Adipose tissue (tissue), 3 donors: ENCODE data around the gene ARMC3. TPM values are rescaled to one million over a fixed set of nuclear protein-coding genes. Genes with fewer than 3 reads are reported as not detected.

Experiments
- H3K27ac ChIP-seq: one replicate; pipeline ENCODE4 v1.5.1; 2013; ENCODE audit warnings: low read depth, low read length
- WGBS, 3 donors: extraction: QIAGEN DNeasy Blood & Tissue Kit; methylation state at CpG; one replicate each; pipeline ENCODE4 v1.1.7; 2013; 5-methylcytosine and 5-hydroxymethylcytosine counted together
- polyA plus RNA-seq, 3 donors: library from polyadenylated mRNA; stranded (reverse); fragments of 200-250 nt; gene quantifications; one replicate each; pipeline ENCODE4 v1.2.3, GENCODE V29; 2013
- donor health status: healthy with polysubstance abuse.
- donor health status: Bipolar disorder and iron deficiency.
- donor health status: healthy.

ARMC3 gene
- polyA plus RNA-seq, 3 donors = 0.08 TPM; not detected in 2

GRCh38 chr10:23031318-23031717 is 103.5 kb downstream of the ARMC3 start:
- no peak overlapping the region for H3K27ac ChIP-seq
- 80 to 84% (median 83%) methylated on average over 3 of the region's 3 CpGs for whole genome bisulfite sequencing, 3 donors

GRCh38 chr10:23034790-23035189 is 106.9 kb downstream of the ARMC3 start:
- no peak overlapping the region for H3K27ac ChIP-seq

GRCh38 chr10:23035569-23035968 is 107.7 kb downstream of the ARMC3 start:
- no peak overlapping the region for H3K27ac ChIP-seq

GRCh38 chr10:23037152-23037551 is 109.3 kb downstream of the ARMC3 start:
- H3K27ac ChIP-seq = no peak overlapping the region
- WGBS, 3 donors = 70 to 90% (median 73%) methylated on average over 10 of the region's 10 CpGs

GRCh38 chr10:23037561-23037960 is 109.7 kb downstream of the ARMC3 start:
- 56 to 85% (median 64%) methylated on average over 4 of the region's 4 CpGs for WGBS, 3 donors
- H3K27ac ChIP-seq = no peak overlapping the region

GRCh38 chr10:23038172-23038571 is 110.3 kb downstream of the ARMC3 start:
- WGBS, 3 donors = 91 to 96% (median 92%) methylated on average over 5 of the region's 5 CpGs
- H3K27ac ChIP-seq = no peak overlapping the region

- 86 to 96% (median 93%) methylated on average over 2 of the region's 2 CpGs for WGBS, 3 donors
Measured at GRCh38 chr10:23040002-23040401, 112.1 kb downstream of the ARMC3 start.

GRCh38 chr10:23046027-23046426 is 118.2 kb downstream of the ARMC3 start:
- 21 to 63% (median 57%) methylated on average over 4 of the region's 4 CpGs for WGBS, 3 donors
- H3K27ac ChIP-seq = no peak overlapping the region

More at GRCh38 chr10:23040002-23040401, 112.1 kb downstream of the ARMC3 start:
- no peak overlapping the region for H3K27ac ChIP-seq

- WGBS, 3 donors = 53 to 63% (median 59%) methylated on average over 9 of the region's 9 CpGs
- no peak overlapping the region for H3K27ac ChIP-seq
Measured at GRCh38 chr10:23047201-23048050, 119.6 kb downstream of the ARMC3 start.

GRCh38 chr10:23048191-23048590 is 120.3 kb downstream of the ARMC3 start:
- 91 to 99% (median 98%) methylated on average over 4 of the region's 4 CpGs for WGBS, 3 donors
- no peak overlapping the region for H3K27ac ChIP-seq

- WGBS, 3 donors = 88 to 96% (median 95%) methylated on average over 3 of the region's 3 CpGs
- no peak overlapping the region for H3K27ac ChIP-seq
Measured at GRCh38 chr10:23051278-23051677, 123.4 kb downstream of the ARMC3 start.

GRCh38 chr10:23051855-23052331 is 124.0 kb downstream of the ARMC3 start:
- 84 to 94% (median 93%) methylated on average over 5 of the region's 5 CpGs for WGBS, 3 donors
- H3K27ac ChIP-seq = no peak overlapping the region

GRCh38 chr10:23053036-23053435 is 125.2 kb downstream of the ARMC3 start:
- H3K27ac ChIP-seq = no peak overlapping the region
- WGBS, 3 donors = 26 to 81% (median 32%) methylated on average over 1 of the region's 1 CpG

GRCh38 chr10:23055424-23056185 is 127.8 kb downstream of the ARMC3 start:
- WGBS, 3 donors = 63 to 69% (median 63%) methylated on average over 7 of the region's 7 CpGs

GRCh38 chr10:23056186-23056579 is 128.3 kb downstream of the ARMC3 start:
- H3K27ac ChIP-seq = no peak overlapping the region
- 71 to 82% (median 80%) methylated on average over 3 of the region's 3 CpGs for WGBS, 3 donors

More at GRCh38 chr10:23055424-23056185, 127.8 kb downstream of the ARMC3 start:
- H3K27ac ChIP-seq = no peak overlapping the region

GRCh38 chr10:23058366-23058765 is 130.5 kb downstream of the ARMC3 start:
- 60 to 79% (median 67%) methylated on average over 3 of the region's 3 CpGs for WGBS, 3 donors
- H3K27ac ChIP-seq = no peak overlapping the region

- H3K27ac ChIP-seq = no peak overlapping the region
- WGBS, 3 donors = 41 to 69% (median 59%) methylated on average over 2 of the region's 2 CpGs
Measured at GRCh38 chr10:23060918-23061317, 133.1 kb downstream of the ARMC3 start.

- 52 to 80% (median 55%) methylated on average over 20 of the region's 20 CpGs for WGBS, 3 donors
- no peak overlapping the region for H3K27ac ChIP-seq
Measured at GRCh38 chr10:23063045-23063972, 135.5 kb downstream of the ARMC3 start.
